SH-SY5Y (cell line): ENCODE measurements around the gene ASXL3.

Experiments used
- GATA2 ChIP-seq: IDR thresholded peaks from 2 replicates; pipeline ENCODE4 v1.6.1; 2011; ENCODE audit warnings: mild to moderate bottlenecking, low read depth, low read length
- GATA3 ChIP-seq: IDR thresholded peaks from 2 replicates; pipeline ENCODE4 v1.6.1; 2011; ENCODE audit warnings: low read depth, mild to moderate bottlenecking, low read length, moderate library complexity

DNA sequence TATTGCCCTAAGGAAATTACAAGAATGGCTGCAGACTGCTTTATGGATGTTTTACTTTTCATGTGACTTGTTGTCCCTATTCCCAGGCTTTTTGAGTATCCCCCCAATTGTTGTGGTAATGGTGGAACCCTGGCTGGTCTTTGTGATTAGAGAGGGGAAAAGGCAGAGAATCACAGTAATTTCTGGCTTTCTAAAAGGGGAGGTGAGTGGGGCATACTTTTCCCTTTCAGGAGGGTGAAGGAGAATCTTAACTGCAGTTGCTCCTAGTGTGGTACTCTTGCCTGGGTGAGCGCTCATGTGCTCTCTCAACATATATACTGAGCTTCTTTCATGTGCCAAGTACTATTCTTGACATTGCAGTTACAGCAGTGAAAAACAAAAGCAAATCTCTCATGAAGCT is 69.3 kb downstream of the ASXL3 start:
- TF ChIP-seq GATA3 = no peak
- no peak for TF ChIP-seq GATA2
